ENCODE data around the gene NDFIP1.

DNA sequence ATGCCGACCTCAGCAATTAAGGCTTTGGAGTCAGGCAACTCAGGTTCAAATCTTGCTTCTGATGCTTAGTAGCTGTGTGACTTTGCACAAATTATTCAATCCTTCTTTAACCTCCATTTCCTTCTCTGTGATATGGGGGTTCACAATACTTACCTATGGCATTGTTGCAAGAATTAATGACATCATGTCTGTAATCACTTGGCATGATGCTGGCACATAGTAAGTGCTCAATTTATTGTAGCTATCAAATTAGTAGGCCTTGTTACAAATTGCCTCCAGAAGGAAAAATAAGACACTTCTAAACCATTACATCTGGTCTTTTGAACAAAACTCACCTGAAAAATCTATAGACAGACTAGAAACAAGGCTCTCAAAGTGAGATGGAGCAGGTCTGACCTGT is 29.9 kb upstream of the NDFIP1 start:
- TF ChIP-seq, protein P1, sequence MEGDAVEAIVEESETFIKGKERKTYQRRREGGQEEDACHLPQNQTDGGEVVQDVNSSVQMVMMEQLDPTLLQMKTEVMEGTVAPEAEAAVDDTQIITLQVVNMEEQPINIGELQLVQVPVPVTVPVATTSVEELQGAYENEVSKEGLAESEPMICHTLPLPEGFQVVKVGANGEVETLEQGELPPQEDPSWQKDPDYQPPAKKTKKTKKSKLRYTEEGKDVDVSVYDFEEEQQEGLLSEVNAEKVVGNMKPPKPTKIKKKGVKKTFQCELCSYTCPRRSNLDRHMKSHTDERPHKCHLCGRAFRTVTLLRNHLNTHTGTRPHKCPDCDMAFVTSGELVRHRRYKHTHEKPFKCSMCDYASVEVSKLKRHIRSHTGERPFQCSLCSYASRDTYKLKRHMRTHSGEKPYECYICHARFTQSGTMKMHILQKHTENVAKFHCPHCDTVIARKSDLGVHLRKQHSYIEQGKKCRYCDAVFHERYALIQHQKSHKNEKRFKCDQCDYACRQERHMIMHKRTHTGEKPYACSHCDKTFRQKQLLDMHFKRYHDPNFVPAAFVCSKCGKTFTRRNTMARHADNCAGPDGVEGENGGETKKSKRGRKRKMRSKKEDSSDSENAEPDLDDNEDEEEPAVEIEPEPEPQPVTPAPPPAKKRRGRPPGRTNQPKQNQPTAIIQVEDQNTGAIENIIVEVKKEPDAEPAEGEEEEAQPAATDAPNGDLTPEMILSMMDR (IDR thresholded peaks at IDR 0.05), result no peak
- no peak for TF ChIP-seq POLR2A (IDR thresholded peaks at IDR 0.05)

Data from adrenal gland (tissue), 5 donors.